ENCODE measurements around the gene ARID3C.

The ARID3C gene, protein sequence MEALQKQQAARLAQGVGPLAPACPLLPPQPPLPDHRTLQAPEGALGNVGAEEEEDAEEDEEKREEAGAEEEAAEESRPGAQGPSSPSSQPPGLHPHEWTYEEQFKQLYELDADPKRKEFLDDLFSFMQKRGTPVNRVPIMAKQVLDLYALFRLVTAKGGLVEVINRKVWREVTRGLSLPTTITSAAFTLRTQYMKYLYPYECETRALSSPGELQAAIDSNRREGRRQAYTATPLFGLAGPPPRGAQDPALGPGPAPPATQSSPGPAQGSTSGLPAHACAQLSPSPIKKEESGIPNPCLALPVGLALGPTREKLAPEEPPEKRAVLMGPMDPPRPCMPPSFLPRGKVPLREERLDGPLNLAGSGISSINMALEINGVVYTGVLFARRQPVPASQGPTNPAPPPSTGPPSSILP

DNA sequence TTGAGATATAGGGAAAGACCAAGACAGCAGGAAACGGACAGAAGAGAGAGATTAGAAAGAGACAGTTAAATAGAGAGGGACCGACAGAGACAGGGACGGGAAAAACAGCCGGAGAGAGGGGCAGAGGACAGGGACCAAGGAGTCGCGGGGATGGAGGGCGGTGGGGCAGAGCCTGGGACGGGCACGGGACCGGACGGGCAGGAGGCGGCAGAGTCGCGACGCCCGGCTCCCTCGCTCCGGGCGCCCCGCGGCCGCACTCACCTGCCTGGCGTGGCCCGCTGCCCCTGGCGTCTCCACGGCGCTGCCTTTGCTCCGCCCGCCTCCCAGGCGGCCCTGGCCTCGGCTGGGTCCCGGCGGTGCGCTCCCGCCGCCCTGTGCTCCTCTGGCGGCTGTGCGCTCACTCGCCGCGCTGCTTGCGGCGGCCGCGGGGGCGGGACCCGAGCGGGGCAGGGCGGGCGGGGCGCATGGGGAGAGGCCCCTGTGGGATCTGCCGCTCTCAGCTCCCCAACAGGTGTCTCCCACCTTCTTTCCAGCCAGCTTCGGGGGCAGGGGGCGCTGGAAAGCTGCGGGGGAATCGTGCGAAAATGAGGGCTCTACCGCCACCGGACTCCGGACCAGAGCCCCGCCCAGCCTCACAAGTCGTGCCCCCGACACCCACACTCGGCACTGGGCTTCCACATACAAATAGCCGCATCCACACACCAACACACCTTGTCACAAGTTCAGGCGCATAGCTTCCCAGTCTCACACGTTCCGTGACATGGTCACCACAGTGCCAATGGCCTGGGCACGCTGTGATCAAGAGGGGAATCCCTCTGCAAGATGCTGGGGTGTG, at the start of gene ARID3C:
Gene ARID3C, minus strand, starts transcription at position 411 of the 835 bp plus-strand sequence. CDS start 1,052 bp downstream, outside the sequence.
- peak; percentile 47 for DNase-seq

- no peak for DNase-seq
These were observed 47.0 kb upstream of the ARID3C start for GRCh38 chr9:34675869-34676268.

DNA sequence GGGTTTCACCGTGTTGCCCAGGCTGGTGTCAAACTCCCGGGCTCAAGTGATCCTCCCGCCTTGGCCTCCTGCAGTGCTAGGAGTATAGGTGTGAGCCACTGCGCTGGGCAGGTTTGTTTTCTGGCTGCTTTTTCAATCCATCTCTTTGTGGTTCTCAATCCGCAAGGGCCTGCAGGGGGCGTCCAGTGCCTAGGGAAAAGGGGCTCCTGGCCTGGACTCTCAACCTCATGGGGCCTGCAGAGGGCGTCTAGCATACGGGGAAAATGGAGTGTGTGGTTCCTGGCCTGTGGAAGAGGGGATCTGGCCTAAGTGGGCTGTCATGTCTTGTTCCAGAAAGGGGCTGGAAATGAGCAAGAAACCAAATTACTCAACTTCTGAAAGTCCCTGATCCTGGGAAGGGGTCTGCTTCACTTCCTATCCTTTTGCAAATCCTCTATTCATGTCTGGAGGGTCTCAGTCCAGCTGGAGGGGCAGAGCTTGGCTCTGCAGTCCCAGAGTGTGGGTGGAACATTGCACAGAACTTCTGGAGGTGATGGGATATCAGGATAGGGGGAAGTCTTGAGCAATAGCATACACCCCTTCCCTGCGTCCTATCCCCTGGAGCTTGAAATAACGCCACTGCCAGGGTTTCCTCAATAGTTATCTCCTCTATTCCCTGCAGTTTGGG, 46.3 kb upstream of the ARID3C start:
- DNase-seq, result no peak

DNA sequence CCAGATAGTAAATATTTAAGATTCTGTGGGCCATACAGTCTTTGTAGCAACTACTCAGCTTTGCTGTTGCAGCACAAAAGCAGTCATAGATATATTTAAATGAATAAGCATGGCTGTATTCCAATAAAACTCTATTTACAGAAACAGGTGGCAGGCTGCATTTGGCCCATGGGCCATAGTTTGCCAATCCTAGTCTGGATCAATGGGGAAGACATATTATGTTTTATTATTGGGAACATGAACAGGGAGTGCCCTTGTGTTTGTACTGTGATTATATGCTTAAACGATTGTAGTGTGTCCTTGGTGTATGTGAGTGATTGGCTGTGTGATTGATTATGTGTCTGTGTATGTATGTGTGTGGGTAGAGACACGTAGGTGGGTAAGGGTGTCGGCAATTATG, 45.6 kb upstream of the ARID3C start:
- no peak for DNase-seq

DNA sequence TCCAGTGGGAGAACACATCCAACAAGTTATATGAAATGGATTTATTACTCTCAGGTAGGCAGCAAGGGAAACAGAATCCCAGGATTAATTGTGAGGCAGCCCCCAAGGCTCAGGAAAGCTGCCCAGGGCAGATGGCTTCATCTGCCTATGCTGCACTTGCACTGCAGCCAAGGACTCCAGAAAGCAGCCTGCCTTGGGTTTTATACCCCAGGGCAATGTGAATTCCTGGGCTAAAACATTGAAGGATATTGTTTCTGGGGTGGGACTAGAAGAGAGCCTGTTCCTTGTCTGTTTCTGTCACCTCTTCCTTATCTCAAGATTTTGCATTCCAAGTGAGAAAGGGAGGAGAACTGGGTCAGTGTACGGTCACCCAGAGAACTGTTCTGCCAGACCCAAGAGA, 42.4 kb upstream of the ARID3C start:
- no peak for DNase-seq

- DNase-seq, result no peak
These were observed 41.1 kb upstream of the ARID3C start for GRCh38 chr9:34669809-34670562.

DNA sequence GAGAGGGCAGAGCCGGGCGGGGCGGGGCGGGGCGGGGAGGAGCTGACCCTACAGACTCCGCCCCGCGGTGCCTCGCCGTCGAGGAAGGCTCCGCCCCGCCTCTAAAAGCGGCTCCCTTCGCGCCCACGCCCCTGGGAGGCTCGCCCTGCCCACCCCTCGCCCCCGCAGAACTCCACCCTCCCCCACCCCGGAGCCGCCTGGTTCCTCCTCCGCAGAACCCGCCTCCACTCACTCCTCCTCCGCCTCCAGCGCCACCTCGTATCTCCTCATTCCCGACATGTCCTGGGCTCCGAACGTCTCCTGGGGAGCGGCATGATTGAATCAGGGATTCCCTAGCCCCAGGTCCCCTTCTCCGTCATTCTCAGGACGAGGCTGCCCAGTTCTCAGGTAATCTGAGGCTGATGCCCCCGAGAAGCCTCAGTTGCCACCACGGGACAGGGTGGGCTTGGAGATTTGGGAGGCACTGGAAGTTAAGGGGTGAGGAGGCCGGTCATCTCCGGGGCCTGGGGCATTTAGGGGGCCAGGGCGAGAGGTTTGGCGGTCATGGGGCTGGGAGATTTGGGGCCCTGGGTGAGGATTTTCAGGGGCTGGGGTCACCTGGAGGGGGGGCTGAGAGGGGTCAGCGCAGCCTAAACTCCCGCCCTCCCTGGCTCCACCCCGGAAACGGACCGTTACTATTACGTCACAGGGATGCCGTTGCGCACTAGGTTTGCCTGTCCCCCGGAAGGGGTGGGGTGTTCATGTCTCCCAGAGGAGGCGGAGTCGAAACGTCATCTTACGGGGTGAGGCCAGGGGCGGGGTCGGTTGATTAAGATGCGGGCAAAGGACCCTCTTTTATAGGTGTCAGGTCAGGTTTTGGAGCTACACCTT, 36.8 kb upstream of the ARID3C start:
- DNase-seq, result peak; percentile 81

DNA sequence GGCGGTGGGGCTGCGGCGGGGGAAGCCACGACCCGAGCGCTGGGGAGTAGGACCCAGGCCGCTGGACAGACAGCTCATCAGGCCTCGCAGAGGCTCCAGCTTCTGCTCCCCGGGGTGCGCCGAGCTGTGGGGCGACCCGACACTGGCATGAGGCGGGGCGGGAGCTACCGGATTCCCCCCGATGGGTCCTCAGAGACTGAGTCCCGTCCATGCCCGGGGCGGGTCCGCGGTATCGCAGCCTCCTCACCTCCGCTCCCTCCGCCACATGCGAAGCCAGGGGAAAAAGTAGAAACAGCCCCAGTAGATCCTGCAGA, 36.2 kb upstream of the ARID3C start:
- DNase-seq, result no peak

DNA sequence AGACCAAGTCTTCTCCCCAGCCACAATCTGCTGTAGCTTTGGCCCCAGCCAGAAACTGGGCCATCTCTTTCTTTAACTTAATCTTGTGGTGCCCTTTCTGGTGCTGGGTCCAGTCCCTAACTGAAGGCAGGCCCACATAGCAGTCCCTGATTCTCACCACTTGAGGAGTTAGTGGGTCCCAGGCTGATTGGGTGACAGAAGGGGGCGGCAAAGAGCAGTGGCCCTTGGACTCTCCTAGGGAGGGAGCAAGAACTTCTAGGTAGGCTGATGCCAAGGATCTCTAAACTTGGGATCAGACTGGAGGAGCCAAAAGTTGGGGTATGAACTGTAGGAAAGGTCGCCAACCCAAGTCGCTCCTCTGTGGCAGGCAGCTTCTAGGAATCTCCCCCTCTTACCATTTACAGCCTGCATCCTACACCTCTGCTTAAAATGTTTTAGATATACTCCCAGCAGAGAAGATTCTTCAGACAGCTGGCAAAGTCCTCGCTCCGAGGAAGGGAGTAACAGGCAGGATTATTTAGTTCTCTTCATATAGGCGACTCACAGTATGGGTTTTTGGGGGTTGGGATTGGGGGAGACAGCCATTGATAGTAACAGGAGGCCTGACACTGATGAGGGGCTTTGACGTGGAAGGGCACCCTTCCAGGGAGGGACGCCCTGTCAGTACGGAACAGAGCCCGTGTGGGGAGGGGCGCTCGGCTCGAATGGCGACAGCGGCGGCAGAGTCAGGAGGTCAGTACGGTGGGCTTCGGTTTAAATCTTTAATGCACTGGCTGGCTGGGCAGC, 35.6 kb upstream of the ARID3C start:
- DNase-seq, result peak; percentile 68

DNA sequence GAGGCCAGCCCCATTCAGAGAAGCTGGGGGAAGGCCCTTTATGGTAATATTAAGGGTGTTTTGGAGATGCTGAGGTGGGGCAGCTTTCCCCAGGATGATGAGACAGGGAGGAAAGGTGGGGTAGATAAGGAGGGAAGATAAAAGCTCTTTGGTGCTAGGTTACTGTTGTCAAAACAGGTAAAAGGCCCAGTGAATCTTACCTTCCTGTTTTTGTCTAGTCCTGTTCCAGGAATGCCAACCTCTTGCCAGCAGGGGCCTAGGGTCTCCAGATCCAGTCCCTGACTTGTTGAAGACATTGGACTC, 34.4 kb upstream of the ARID3C start:
- no peak for DNase-seq

DNA sequence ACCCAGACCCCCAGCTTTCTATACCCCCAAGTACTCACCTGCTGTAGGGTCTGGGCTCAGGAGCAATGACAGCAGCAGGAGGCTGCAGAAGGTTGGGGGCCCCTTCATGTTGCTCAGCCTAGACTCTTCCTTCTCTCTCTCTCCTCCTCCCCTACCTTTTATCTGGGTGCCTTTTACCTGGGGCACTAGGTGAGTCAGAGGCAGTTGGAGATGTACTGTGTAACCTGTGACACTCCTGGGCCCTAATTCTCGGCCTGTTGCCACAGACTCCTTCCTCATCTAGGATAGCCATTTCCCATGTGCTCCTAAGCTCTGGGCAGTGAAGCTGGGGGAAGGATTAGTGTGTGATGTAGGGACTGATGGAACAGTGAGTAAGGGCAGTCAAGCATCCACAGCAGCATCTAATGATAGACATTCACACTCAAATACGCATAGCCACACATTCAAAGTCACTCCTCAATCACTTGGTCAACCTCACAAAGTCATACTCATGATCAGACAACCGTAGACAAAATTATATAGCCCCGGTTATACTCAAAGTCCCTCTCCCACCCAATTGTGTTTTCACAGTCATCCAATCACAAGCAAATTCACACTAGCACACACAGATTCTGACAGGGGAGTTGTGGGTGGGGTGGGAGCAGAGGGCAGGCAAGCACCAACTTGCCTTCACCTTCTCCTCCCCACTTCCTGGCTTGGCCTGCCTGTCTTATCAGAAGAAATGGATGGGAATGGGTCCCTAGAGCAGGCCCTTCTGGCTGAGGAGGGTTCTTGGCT, 33.8 kb upstream of the ARID3C start, which contains the start of gene CCL27:
Gene CCL27, minus strand, starts transcription at position 132 of the 777 bp plus-strand sequence. Its CDS starts 24 bp downstream, at position 108.
- no peak for DNase-seq

DNA sequence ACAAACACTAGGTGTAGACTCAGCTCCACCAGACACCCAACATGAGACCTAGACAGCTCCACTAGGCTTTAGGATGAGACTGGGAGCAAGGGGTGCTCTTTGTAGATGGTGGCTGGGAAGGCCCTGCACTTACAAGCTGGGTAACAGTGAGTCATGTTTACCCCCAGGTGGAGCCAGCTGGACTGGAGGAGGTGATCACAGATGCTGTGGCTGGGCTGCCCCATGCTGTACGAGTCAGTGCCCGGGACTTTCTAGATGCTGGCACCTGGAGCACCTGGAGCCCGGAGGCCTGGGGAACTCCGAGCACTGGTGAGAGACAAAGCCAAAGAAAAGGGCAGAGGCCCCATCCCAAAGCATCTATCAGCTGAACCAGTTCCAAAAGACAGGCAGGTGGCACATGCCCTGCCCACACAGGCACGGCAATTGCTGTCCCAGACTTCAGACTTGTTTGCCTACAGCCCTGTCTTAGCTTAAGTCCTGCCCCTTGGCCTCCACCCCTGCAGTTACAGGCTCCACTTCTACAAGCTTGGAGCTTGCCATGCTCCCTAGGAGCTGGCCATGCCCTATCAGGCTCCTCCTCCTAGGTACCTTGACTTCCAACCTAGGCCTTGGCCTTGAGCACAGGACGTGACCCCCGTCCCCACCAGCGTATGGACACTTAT, 30.9 kb upstream of the ARID3C start:
- no peak for DNase-seq

- no peak for DNase-seq
These were observed 29.6 kb upstream of the ARID3C start for GRCh38 chr9:34658461-34658860.

GRCh38 chr9:34656992-34657391, 28.1 kb upstream of the ARID3C start:
- no peak for DNase-seq

DNA sequence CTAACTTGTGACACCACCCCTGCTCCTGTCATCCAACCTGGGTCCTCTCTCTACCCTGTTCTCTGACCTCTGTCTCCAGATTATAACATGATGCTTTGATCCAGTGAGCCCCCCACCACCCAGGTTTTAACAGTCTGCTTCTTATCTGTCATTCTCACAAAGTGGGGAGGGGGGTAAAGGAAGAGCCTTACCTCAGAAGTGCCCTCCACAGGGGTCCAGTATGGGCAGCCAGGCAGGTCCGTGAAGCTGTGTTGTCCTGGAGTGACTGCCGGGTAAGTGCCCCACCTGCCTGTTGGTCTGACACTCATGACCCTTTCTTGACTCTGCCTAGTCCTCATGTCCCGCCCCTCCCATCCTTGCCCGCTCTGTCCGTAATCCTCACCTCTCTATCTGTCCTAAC, 26.5 kb upstream of the ARID3C start:
- DNase-seq, result no peak

GRCh38 chr9:34654323-34655051, 25.6 kb upstream of the ARID3C start:
- DNase-seq, result no peak

DNA sequence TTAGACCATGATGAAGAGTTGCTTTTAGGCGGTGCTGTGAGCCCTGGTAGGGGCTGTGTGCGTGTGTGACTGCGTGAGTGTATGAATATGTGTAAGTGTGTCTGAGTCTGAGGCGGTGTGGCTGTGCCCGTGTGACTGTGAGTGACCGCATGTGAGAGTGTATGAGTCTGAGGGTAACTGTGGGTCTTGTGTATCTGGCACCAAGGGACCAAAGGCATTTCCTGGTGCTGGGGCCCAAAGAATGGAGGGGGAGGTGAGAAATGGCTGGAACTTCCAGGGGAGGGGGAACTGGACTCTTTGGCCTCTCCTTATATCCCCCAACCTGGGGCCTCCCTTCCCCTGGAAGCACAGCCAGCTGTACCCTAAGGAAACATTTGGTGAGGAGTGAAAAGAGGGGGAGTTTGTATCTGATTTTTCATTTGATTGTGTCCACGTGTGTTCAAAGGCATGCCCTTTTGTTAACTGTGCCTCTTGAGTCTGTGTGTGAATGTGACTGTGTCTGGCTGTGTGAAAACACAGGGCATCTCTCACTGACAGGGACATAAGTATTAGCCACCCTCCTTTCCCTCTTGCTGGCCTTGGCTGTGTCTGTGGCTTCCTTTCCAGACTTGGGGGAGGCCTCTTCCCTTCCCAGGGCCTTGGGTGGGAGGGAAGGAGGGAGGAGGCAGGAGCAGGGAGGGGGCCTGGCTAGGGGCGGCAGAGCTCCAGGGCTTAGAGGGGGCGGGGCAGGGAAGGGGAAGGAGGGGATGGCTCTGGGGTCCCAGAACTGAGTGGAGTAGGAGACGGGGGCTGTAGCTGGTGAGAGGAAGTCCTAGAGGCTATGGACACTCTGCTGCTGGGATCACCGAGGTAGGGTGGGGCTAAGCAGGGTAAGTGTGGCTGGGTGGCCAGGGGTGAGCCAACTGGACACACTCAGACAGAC, 24.5 kb upstream of the ARID3C start:
- DNase-seq, result no peak

- no peak for DNase-seq
These were observed 23.7 kb upstream of the ARID3C start for GRCh38 chr9:34652602-34653000.
